LNCaP clone FGC (cell line): ENCODE results near the gene ZDHHC19.

ENCODE experiments used
- DNase-seq: peaks from one replicate; pipeline ENCODE4 v3.0.0-alpha.2; 2011; ENCODE audit warnings: low read depth
- H3K4me3 ChIP-seq: 2 replicates; pipeline ENCODE4 v1.5.1; 2011; ENCODE audit warnings: mild to moderate bottlenecking, low read depth, low read length, control low read depth
- CTCF ChIP-seq: IDR thresholded peaks from 2 replicates; pipeline ENCODE4 v1.5.1; 2012; ENCODE audit warnings: mild to moderate bottlenecking; ENCODE audit not compliant: control insufficient read depth, insufficient read depth; ENCODE audit errors: extremely low read depth

Gene ZDHHC19

GRCh38 chr3:196232882-196233251 is 21.7 kb upstream of the ZDHHC19 start:
- no peak for DNase-seq
- TF ChIP-seq CTCF: no peak
- no peak overlapping the region for H3K4me3 ChIP-seq

GRCh38 chr3:196232154-196232881 is 21.1 kb upstream of the ZDHHC19 start:
- TF ChIP-seq CTCF: no peak
- H3K4me3 ChIP-seq: no peak overlapping the region
- no peak for DNase-seq

- H3K4me3 ChIP-seq: no peak overlapping the region
- TF ChIP-seq CTCF: no peak
- no peak for DNase-seq
These were observed 16.7 kb upstream of the ZDHHC19 start for GRCh38 chr3:196227629-196228493.

- DNase-seq: no peak
- no peak for TF ChIP-seq CTCF
- H3K4me3 ChIP-seq: no peak overlapping the region
These were observed 15.9 kb upstream of the ZDHHC19 start for GRCh38 chr3:196227121-196227561.

GRCh38 chr3:196225763-196226364 is 14.7 kb upstream of the ZDHHC19 start:
- no peak for TF ChIP-seq CTCF
- DNase-seq: no peak
- no peak overlapping the region for H3K4me3 ChIP-seq

- no peak overlapping the region for H3K4me3 ChIP-seq
- TF ChIP-seq CTCF: no peak
- DNase-seq: no peak
These were observed 13.9 kb upstream of the ZDHHC19 start for GRCh38 chr3:196225086-196225485.
